HEK293T (cell line): ENCODE data around the gene COL23A1.

Source experiments
- ARNT ChIP-seq: fragments of 450-650 bp; IDR thresholded peaks from 2 replicates; pipeline ENCODE4 v1.6.1; 2017; ENCODE audit warnings: mild to moderate bottlenecking
- BHLHE40 ChIP-seq: fragments of 450-650 bp; IDR thresholded peaks from 2 replicates; pipeline ENCODE4 v1.6.1; 2016; ENCODE audit warnings: mild to moderate bottlenecking, moderate library complexity, borderline replicate concordance
- CTBP1 ChIP-seq: fragments of 450-650 bp; IDR thresholded peaks from 2 replicates; pipeline ENCODE4 v1.6.1; 2016; ENCODE audit warnings: borderline replicate concordance
- FOXK2 ChIP-seq: fragments of 450-650 bp; IDR thresholded peaks from 2 replicates; pipeline ENCODE4 v1.6.1; 2016; ENCODE audit warnings: mild to moderate bottlenecking
- FOXM1 ChIP-seq: fragments of 450-650 bp; IDR thresholded peaks from 2 replicates; pipeline ENCODE4 v1.6.1; 2017; ENCODE audit warnings: mild to moderate bottlenecking, borderline replicate concordance
- PKNOX1 ChIP-seq: fragments of 450-650 bp; IDR thresholded peaks from 2 replicates; pipeline ENCODE4 v1.6.1; 2016
- SP1 ChIP-seq: fragments of 450-650 bp; IDR thresholded peaks from 2 replicates; pipeline ENCODE4 v1.6.1; 2017
- SUZ12 ChIP-seq: fragments of 450-650 bp; IDR thresholded peaks from 2 replicates; pipeline ENCODE4 v1.6.1; 2016; ENCODE audit warnings: mild to moderate bottlenecking
- ZNF384 ChIP-seq: fragments of 450-650 bp; IDR thresholded peaks from 2 replicates; pipeline ENCODE4 v1.6.1; 2016

DNA sequence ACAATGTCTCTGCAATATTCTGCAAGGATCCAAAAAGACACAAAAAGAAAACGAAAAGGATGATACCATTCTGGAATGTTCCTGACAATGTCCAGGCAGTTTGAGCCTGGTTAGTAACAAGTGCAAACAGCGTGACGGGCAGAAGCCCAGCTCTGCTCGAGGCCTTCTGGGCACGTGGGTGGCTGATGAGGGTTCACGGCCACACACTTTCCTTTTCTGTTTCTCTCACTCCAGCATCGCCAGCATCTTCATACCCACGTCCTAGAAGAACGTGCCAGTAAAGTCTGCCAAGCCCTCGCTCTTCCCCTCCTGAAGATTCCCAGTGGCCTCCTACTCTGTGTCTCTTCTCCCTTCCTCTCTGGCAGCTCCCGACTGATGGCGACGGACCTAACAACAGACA, 36.7 kb downstream of the COL23A1 start:
- TF ChIP-seq BHLHE40: no peak
- no peak for TF ChIP-seq SUZ12
- TF ChIP-seq PKNOX1: no peak
- TF ChIP-seq CTBP1: no peak
- no peak for TF ChIP-seq ZNF384
- no peak for TF ChIP-seq FOXM1
- TF ChIP-seq SP1: no peak
- TF ChIP-seq FOXK2: no peak
- TF ChIP-seq ARNT: no peak
